M059J (cell line): Measurements from ENCODE around the gene P2RX3. TPM values are rescaled to one million over a fixed set of nuclear protein-coding genes. Genes with fewer than 3 reads are reported as not detected.
A peak's percentile ranks its signal among the peaks of the same experiment; 100 is the strongest.

Experiments used
- DNase-seq: peaks from one replicate; pipeline ENCODE4 v3.0.0-alpha.2; 2012; ENCODE audit warnings: low read depth
- total RNA-seq: library from RNA; depleted of rRNA; stranded (reverse); fragments of >200 nt; shearing (Covaris generic); gene quantifications from 2 replicates; pipeline ENCODE4 v1.2.3, GENCODE V29; 2014

P2RX3 gene
- total RNA-seq, 1 experiment from 2014 or later = not detected

DNA sequence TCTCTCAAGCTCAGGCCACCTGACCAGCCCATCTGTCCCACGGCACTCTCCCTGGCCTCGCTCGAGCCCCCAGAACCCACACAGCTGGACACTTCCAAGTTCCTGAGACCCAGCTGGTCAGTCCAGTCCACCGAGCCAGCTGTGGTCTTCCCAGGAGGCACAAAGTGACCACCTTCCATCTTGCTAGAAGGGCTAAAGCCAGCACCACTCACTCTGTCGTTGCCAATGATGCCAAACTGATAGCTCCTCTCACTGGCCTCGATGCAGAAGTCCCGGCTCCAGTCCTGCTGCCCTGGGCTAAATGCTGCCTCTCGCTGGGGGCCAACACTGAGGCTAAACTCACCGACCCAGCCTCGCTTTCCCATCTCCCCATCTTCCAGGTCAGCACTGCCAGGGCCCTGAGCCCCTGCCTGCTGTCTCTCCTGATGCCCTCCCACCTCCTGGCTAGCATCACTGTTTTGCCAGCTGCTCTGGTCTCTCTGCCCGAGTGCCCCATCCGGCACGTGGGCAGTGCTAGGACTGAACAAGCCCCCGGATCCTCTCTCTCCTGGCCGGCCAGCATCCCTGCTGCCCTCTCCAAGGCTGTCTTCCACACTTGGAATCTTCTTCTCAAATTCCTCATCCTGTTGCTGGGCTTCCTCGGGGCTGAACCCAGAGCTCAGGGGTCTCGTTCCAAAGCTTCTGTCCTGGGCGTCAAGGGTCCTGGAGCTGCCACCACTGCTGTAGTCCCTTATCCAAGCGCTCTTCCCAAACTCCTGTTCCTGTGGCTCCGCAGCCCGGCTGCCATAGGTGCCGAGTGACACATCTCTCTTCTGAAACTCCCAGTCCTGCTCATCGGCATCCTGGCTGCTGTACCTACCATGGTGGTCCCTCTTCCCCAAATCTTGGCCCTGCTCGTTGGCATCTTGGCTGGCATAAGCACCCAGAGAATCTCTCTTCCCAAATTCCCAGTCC, 28.8 kb upstream of the P2RX3 start:
- no peak for DNase-seq

DNA sequence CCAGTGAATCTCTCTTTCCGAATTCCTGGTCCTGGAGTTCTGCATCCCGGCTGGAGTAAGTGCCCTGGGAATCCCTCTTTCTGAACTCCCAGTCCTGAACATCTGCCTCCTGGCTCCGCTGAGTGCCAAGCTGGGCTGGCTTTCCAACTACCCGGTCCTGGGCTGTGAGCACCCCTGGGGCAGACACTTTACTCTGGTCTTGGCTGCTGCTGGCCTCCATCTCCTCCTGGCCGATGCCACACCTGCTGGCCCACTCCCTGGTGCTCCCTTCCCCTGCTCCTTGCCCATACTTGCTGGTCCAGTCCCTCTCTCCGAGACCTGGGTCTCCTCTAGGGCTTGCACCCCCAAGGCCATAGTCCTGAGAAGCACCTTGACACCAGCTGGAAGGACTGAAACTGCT, 28.1 kb upstream of the P2RX3 start:
- DNase-seq = no peak

DNA sequence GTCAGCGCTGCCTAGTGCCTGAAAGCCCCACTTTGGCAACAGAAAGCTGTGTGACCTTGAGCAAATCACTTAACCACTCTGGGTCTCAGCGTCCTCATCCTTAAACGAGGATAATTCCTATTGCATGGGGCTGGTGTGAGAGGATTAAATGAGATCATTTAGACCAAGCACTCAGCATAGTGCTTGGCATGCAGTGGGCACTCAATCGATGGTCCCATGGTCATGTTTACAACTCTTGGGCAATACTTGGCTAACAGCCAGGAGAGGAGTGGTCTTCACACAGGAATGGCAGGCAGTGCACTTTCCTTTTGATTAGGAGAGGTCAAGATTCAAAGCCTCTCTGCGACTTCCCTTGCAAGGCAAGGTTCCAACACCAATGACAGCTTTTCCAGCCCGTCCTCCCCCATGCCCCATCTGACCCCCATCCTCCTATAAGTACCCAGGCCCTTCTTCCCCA, 27.5 kb upstream of the P2RX3 start:
- peak; percentile 50 for DNase-seq

DNA sequence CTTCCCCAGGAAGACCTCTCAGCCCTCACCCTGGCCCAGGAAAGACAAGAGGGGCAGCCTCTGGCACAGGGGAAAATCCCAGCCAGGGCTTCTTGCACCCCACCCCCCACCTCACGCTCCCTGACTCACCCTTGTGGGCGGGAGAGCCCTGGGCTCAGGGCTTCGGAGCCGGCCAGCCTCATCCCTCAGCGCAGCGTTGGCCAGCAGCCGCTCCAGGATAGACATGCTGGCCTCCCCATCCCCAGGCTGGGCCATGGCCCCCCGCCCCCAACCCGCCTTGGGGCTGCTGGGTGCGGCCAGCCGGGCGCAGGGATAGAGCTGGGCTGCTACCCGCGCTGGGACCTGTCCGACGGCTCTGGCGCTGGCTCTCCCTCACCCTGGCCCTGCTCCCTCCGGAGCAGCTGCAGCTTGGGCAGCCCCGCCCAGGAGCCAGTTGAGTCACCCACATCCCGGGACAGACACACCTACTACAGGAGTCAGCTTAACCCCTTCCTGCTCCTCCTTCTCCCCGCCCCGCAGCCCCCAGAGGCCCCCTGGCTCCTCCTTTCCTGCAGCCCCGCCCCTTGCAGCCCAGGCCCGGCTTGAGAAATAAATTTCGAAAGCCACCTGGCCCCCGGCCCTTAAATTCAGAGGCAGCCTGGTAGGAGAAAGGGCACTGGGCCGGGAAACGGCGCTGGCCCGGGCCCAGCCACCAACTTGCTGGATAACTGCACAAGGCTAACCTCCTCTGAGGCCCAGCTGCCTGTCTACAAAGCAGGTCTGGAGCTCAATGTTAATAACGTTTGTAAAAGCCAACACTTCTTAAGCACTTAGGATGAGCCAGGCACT, 26.8 kb upstream of the P2RX3 start:
- DNase-seq = peak; percentile 95

DNA sequence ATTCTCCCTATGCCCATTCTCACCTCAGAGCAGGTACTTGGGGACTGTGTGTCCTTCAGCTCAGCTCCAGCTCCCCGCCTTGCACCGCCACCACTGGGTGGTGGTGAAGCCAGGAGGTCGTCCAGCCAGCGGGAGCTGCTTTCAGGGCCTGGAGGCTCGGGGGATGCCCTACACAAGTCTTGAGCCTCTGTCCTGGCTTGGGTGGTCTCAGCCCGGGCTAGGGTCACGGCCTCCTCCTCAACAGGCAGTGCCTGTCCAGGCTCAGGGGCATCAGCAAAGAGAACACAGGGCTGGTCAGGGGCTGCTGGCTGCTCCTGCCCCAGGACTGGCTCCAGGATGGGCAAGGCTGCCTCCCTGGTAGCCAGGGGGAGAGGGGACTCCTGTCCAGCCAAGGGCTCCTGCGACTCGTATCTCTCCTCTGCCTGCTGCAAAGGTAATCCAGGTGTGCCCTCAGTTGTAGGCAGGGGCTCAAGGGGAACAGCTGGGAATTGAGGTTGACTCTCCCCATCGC, 25.6 kb upstream of the P2RX3 start:
- no peak for DNase-seq

DNA sequence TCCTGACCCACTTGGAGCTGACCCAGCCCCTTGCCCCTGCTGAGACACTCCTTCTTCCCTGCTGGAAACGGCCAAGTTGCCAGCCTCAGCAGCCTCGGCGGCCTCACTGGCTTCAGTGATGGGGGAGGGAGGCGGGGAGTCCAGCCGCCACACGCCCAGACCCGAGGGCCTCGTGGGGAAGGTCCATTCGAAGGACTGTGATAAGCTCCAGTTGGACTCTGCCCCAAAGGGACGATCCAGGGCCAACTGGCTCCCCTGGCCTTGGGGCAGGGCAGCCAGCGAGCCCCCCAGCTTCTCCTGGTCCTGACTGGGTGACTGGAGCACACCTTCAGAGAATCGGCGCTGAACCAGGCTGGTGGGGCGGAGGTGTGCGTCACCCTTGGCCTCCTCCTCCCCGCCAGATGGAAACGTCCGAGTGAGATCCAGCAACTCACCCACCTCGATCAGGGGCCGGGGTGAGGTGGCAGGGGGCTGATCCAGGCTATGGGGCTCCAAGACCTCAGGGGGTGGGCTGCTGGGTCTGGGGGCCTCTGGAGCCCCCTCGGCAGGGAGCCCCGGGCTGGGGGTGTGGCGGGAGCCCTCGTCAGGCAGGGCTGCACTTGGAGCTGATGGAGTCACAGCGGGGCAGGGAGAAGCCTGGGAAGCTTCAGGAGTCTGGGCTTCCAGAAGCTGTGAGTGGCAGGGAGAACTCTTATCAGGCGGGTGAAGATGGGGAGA, 24.9 kb upstream of the P2RX3 start:
- no peak for DNase-seq

DNA sequence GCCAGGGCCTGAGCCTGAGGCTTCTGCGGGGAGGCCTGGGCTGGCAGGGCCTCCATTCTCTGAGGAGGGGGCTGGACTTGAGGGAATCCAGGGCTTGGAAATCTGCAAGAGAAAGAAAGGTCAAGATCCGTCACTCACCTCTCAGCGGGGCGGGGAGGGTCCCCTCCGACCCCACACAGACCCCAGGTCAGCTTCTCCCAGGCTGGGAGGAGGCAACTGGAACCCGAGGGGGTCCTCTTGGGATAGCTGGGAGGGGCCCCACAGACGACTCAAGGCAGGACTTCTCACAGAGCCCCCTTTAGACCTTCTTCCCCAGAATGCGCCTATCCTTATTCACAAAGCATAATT, 24.4 kb upstream of the P2RX3 start:
- DNase-seq = no peak

DNA sequence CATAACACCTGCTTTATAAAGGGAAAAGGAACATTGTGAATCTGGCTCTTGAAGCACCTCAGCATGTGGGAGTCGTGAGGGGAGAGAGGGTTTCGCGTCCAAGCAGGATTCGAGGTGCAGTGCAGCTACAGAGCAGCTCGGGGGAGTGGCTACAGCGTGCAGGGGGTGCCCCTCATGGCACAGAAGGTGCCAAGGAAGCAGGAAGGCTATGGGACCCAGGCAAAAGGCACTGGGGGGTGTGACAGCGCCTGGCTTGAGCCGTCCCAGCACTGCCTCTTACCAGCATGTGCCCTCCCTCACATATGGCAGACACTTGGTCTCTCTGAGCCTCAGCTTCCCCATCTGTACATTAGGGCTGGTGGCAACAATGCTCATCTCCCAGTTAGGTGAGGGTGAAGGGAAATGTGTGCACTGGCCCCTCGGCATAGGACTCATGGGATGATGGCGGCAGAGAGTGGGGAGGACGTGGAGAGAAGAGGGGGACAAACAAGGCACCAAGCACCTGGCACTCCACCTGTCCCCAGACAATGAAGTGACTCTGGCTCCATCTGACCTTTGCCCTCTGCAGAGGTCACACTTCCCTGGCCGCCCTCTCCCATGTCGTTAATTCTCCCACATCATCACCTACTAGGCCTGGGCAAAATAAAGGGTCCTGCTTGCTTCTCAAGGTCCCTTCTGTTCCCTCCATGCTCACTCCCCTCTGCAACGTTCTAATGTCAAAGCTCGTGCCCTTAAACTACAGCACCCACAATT, 23.8 kb upstream of the P2RX3 start:
- DNase-seq = no peak

DNA sequence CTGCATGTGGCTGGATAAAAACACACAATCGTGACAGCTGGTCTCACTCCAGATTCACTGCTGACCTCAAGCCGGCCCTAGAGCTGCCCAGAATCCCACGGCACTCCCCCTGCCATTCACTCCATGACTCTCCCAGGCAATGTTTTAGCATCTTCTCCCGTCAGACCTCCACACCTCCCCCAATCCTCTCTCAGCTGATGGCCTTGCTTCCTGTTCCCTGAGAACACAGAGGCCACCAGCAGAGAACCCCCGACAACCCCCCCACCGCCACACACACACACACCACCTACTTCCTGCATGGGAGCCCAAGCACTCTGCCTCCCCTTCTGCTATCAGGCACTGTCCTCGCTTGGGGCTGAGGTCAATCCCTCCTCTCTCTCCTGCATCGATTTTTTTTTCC, 22.7 kb upstream of the P2RX3 start:
- DNase-seq = no peak

DNA sequence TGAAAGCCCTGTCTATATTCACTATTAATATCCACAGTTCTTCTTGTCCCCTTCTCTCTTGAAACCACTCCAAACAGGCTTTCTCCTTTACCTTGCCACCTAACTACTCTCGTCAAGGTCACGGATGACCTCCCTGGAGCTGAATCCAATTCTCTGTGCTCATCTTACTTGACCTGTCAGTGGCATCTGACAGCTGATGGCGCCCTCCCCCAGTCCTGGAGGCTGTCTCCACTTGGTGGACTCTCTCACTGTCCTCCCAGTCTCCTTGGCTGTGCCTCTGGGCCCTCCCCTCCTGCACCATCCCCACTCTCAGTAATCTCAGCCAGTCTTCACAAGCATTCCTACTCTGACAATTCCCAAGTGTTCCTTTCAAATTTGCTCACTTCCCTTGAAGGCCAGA, 22.1 kb upstream of the P2RX3 start:
- no peak for DNase-seq

DNA sequence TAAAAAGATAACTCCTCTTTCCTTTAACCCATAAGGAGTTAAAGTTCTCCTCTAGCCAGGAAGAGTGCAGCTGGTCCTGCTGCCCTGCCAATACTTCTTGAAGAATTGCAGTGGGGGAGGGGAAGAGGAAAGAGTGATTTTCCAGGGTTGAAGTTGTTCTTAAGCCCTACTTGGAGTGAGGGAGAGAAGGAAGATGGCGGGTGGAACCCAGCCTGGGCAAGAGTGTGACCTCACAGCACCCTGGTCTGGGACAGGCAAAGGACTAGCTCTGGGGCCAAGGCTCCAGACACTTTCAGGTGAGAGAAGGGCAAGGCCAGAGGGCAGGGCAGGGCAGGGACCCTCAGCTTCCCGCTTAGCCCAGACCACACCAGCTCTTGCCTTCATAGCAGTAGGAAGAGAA, 20.0 kb upstream of the P2RX3 start:
- no peak for DNase-seq

DNA sequence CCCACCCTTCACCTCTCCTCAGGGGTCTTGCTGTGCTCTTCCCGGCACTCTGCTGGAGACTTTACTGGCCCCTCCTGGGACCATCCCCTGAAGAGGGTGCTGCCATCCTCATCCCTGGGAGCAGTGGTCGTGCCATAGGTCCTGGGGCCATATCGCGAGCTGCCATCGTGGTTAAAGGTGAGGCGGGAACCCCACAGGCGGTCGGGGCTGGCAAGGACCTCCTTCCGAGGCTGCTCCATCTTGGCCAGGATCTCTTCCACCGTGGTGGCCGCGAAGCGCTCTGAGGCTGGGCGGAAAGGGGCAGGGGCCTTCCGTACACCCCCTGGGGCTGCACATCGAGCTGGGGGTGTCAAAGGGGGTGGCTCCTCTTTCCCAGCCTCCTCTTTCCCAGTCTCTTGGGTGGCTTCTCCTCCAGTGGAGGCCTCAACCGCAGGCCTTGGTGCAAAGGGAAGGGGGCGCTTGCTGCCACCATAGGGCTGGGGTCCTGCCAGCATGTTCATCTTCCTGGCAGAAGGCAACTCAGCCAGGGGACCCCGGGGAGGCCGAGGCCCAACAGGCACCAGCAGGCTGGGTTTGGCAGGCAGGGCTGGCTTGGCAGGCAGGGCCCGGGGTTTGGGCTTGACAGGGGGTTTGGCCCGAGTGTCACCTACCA, 18.0 kb upstream of the P2RX3 start:
- no peak for DNase-seq

DNA sequence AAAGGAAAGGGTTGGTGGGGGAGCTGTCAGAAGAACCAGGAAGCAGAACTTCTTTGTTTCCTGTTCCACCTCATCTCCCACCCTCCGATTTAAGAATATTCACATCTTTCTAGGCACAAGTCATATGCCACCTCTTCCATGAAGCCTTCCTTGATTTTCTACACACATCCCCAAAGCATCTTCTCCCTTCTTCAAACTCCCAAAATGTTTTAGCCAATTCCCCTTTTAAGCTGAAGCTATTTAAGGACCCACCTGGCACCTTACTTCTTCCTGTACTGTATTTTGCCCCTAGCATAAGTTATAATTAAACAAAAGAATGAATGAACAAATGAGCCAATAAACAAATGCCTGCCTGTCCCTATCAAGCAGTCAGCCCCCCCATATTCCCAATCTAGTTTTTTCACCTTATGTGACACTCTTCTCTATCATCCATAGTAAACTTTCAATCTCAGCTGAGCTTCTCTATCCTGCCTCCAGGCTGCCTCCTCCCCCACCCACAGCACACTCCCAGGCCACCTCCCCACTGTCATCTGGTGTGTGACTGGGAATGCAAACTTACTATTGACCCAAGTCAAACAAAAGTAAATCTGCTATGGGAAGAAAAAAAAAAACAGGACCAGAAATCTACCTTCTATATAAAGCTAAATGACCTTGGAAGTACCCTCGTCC, 17.3 kb upstream of the P2RX3 start:
- DNase-seq = no peak

DNA sequence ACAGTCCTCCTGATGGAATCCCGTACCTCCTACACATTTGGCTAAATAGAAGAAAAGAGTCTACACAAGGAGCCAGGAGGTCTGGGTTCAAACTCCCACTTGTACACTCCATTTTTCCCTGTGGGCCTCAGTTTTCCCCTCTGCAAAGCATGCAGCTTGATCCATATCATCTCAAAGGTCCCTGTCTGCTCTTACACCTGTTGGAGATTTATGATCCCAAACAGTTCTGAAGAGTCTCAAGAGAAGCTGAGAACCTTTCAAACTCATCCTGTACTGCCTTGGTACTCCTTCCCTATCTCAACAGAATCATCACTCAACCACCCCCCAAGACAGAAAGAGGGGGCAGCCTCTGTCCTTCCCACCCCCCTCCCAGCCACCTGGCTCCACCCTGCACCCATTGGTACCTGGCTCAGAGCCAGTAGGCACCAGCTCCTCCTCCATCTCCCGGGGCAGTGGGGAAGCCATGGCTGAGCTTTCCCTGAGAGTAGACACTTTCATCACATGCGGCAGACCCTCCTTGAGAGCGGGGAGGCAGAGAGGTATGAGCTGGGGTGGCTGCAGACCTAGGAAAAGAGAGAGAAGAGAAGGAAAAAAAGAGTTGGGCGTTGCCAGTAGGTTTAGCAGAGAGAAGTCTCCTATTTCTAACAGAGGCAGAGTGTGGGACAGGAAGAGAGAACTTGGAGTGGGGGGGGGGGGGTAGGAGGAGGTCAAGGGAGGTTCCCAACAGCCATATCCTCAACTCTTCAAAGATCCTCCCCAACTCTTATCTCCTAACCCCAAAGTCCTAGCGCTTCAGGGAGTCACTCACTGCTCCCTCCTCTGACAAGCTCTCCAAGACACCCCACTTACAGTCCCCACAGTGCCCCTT, 16.5 kb upstream of the P2RX3 start:
- no peak for DNase-seq

DNA sequence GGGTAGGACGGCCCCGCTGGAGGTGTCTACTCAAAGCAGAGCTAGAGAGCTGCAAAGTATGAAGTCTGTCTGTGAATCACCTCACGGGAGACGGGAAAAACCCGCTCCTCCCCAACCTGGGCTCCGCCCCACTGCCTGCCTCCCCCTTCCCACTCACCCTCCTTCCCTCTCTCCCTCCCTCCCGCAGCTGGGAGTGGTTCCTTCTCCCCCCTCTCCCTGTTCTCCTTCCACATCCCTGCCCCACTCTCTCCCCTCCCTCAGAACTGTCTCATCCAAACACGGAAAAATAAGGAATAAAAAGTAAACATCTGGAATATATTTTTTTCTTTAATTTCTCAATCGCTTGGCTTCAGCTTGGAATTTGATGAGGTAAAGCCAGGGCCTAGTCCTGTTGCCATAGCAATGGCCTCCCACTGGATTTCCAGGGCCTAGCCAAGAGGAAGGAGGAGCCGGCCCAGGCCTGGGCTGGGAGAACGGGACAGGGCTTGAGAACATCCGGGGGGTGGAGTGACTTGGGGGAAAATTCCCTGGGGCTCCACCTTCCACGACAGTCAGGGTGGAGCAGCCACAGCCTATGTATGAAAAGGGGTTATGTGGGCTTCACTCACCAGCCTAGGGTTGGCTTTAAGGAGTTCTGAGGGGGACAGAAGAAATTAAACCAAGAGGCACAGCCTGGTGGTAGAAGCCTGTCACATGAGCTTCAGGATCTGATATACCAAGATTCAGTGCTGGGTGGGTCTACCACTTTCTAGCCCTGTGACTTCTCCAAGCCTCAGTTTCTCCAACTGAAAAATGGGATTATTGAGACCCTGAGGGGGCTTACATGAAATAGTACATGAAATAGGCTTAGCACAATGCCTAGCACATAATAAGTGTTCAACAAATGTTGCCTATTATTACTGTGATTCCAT, 15.6 kb upstream of the P2RX3 start:
- peak; percentile 98 for DNase-seq

DNA sequence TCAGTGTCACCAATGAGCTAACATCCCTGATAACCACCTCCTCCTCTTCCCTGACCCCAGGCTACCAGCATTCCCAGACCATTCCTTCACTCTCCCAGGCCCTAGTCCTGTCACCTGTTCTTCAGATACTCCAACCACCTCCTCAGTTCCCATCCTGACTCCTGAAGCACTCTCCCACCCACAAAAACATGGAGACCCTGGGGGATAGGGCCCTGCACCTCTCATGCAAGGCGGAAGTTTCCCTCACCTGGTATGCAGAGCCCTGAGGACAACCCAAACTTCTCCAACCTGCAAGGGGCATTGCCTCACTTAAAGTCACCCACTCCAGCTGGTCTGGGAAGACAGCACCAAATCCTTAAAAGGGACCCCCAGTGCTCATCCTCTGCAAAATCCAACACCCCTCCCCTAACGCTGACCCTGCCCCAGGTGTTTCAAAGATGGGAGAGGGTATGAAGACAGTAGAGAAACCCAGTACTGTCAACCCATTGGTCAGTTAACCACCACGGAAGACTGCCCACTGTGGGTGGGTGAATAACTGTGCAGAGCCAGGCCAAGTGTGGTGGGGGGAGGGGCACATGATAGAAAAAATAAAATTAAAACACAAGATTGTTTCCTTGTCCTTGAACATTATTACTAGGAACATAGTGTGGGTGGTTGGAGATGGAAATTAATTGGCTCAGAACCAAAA, 14.8 kb upstream of the P2RX3 start:
- peak; percentile 54 for DNase-seq

DNA sequence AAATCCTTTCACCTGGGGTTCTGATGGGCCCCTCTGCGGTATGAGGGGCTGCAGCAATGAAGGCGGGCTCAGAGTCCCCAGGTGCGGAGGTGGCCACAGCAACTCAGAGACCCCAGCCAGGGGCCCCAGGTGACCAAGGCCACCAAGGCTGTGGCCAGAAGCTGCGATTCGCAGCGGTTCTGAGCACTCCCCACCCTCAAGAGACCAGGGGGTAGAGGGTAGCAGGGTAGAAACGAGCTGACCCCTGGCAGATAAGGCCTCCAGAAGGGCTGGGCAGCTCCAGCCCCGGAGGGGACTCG, 14.3 kb upstream of the P2RX3 start:
- no peak for DNase-seq
